ENCODE data around the gene OBSL1. TPM values are rescaled to one million over a fixed set of nuclear protein-coding genes. Genes with fewer than 3 reads are reported as not detected.

The OBSL1 gene
- total RNA-seq, 1 experiment from 2014 or later, result 56.2 TPM

DNA sequence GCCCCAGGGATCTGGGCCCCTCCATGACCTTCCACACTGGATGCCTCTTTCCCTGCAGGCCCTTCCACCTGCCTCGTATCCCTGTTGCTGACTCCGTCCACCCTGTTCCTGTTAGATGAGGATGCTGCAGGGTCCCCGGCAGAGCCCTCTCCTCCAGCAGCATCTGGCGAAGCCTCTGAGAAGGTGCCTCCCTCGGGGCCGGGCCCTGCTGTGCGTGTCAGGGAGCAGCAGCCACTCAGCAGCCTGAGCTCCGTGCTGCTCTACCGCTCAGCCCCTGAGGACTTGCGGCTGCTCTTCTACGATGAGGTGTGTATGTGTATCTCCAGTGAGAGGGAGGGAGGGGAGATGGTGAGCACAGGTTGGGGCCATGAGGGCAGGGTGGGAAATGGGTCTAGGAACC is 43.7 kb upstream of the OBSL1 start:
- POLR2A ChIA-PET, result no interaction called here
- no TSS peak for BruUV-seq (replicated peaks)

DNA sequence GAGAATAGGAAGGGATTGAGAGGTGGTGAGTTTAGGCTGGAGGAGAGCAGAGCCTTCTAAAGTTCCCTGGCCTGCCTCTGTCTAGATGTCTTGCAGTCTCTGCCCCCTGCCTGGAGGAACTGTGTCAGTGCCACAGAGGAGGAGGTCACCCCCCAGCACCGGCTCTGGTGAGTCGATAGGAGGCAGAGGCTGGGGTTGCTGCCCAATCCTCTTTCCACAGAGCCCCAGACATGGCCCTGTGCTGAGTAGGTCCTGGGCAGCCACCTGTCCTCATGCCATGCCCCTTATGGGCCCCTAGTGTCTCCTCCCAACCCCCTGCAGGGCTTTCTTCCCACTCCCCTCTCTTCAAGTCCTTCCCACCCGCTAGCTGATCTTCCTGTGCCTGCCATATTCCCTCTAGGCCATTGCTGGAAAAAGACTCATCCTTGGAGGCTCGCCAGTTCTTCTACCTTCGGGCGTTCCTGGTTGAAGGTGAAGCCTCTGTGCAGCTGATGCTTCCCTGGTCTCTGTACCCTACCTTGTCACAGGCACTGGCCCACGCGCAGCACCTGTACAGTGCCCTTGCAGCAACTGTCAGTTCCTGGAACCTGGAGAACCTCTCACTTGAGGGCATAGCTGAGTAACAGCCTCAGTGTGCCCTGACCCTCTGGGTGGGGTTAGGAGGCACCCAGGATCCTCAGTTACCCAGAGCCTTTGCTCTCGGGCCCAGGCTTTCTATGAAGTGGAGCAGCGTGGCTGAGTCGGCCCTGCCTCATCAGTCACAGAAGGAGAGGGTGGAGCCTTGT is 42.9 kb upstream of the OBSL1 start:
- Mint-ChIP-seq H3K4me1 (ENCODE audit: low read depth, unreplicated experiment) (no peaks in the 10 kb centered on the region), H3K9me3 (ENCODE audit: unreplicated experiment) (no peaks in the 10 kb centered on the region), H3K27ac (ENCODE audit: unreplicated experiment) (no peak overlapping the region), H3K4me3 (ENCODE audit: unreplicated experiment) (no peak overlapping the region), H3K27me3 (ENCODE audit: insufficient read depth, unreplicated experiment) (no peaks in the 10 kb centered on the region), H3K36me3 (ENCODE audit: insufficient read depth, unreplicated experiment) (no peaks in the 10 kb centered on the region)
- no peaks in the 10 kb centered on the region for H3K9me3 ChIP-seq
- no peak for DNase-seq
- intact Hi-C loops (cut with micrococcal nuclease; ENCODE audit: unreplicated experiment), result no loop called here
- H3K36me3 ChIP-seq (ENCODE audit: control insufficient read depth, insufficient read depth, low read length), result no peaks in the 10 kb centered on the region; the same call in 1 of the 2 replicates
- H3K4me1 ChIP-seq, result no peaks in the 10 kb centered on the region
- TF ChIP-seq, protein P1, sequence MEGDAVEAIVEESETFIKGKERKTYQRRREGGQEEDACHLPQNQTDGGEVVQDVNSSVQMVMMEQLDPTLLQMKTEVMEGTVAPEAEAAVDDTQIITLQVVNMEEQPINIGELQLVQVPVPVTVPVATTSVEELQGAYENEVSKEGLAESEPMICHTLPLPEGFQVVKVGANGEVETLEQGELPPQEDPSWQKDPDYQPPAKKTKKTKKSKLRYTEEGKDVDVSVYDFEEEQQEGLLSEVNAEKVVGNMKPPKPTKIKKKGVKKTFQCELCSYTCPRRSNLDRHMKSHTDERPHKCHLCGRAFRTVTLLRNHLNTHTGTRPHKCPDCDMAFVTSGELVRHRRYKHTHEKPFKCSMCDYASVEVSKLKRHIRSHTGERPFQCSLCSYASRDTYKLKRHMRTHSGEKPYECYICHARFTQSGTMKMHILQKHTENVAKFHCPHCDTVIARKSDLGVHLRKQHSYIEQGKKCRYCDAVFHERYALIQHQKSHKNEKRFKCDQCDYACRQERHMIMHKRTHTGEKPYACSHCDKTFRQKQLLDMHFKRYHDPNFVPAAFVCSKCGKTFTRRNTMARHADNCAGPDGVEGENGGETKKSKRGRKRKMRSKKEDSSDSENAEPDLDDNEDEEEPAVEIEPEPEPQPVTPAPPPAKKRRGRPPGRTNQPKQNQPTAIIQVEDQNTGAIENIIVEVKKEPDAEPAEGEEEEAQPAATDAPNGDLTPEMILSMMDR (IDR thresholded peaks at IDR 0.05; ENCODE audit: insufficient read depth in 1 of 2, low read depth in 1 of 2, low read length in 1 of 2, severe bottlenecking in 1 of 2, unreplicated experiment in 1 of 2), result no peak
- ChIA-PET CTCF (no interaction called here), POLR2A (no interaction called here)
- BruUV-seq (replicated peaks), result no TSS peak
- H3K4me3 ChIP-seq (ENCODE audit: low read depth, low read length), result no peak overlapping the region
- H3K27me3 ChIP-seq (replicated peaks; ENCODE audit: control insufficient read depth, insufficient read depth, low read length), result no peaks in the 10 kb centered on the region

More for the DNA sequence above, 43.7 kb upstream of the OBSL1 start:
- Mint-ChIP-seq H3K9me3 (ENCODE audit: unreplicated experiment) (no peaks in the 10 kb centered on the region), H3K4me3 (ENCODE audit: unreplicated experiment) (no peak overlapping the region), H3K27me3 (ENCODE audit: insufficient read depth, unreplicated experiment) (no peaks in the 10 kb centered on the region), H3K36me3 (ENCODE audit: insufficient read depth, unreplicated experiment) (no peaks in the 10 kb centered on the region), H3K27ac (ENCODE audit: unreplicated experiment) (no peak overlapping the region), H3K4me1 (ENCODE audit: low read depth, unreplicated experiment) (no peaks in the 10 kb centered on the region)
- no peaks in the 10 kb centered on the region for H3K9me3 ChIP-seq
- no peaks in the 10 kb centered on the region; the same call in 1 of the 2 replicates for H3K36me3 ChIP-seq (ENCODE audit: control insufficient read depth, insufficient read depth, low read length)
- CTCF ChIA-PET, result no interaction called here
- no peak overlapping the region for H3K4me3 ChIP-seq (ENCODE audit: low read depth, low read length)
- no peaks in the 10 kb centered on the region for H3K4me1 ChIP-seq
- intact Hi-C loops (cut with micrococcal nuclease; ENCODE audit: unreplicated experiment), result no loop called here
- no peaks in the 10 kb centered on the region for H3K27me3 ChIP-seq (replicated peaks; ENCODE audit: control insufficient read depth, insufficient read depth, low read length)
- TF ChIP-seq, protein P1 (IDR thresholded peaks at IDR 0.05; ENCODE audit: insufficient read depth in 1 of 2, low read depth in 1 of 2, low read length in 1 of 2, severe bottlenecking in 1 of 2, unreplicated experiment in 1 of 2), result no peak
- DNase-seq, result no peak

DNA sequence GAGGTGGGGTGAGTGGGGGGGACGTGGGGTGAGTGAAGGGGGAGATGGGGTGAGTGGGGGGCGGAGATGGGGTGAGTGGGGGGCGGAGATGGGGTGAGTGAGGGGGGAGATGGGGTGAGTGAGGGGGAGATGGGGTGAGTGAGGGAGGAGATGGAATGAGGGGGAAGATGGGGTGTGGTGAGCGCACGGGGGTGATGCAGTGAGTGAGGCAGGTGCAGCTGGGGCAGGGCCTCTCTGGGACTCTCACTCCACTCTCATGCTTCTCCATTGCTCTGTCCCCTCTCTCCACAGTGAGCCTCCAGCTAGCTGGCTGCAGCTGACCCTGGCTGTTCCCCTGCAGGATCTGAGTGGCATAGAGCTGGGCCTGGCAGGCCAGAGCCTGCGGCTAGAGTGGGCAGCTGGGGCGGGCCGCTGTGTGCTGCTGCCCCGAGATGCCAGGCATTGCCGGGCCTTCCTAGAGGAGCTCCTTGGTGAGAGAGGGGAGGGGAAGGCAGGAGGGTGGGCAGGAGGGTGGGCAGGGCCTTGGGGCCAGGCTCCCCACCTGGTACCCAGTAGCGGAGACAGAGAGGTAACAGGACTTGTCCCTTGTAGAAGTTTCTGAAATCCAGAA is 42.2 kb upstream of the OBSL1 start:
- no peak overlapping the region for H3K4me3 Mint-ChIP-seq (ENCODE audit: unreplicated experiment)
- no peak overlapping the region for H3K4me3 ChIP-seq (ENCODE audit: low read depth, low read length)
- POLR2A ChIA-PET, result no interaction called here
- no peak overlapping the region for H3K27ac Mint-ChIP-seq (ENCODE audit: unreplicated experiment)
- no peaks in the 10 kb centered on the region for H3K4me1 Mint-ChIP-seq (ENCODE audit: low read depth, unreplicated experiment)
- no peaks in the 10 kb centered on the region for H3K9me3 ChIP-seq
- DNase-seq, result no peak
- no peaks in the 10 kb centered on the region; the same call in 1 of the 2 replicates for H3K36me3 ChIP-seq (ENCODE audit: control insufficient read depth, insufficient read depth, low read length)
- no peaks in the 10 kb centered on the region for H3K27me3 ChIP-seq (replicated peaks; ENCODE audit: control insufficient read depth, insufficient read depth, low read length)
- CTCF ChIA-PET, result no interaction called here
- no peaks in the 10 kb centered on the region for H3K4me1 ChIP-seq
- TF ChIP-seq, protein P1 (IDR thresholded peaks at IDR 0.05; ENCODE audit: insufficient read depth in 1 of 2, low read depth in 1 of 2, low read length in 1 of 2, severe bottlenecking in 1 of 2, unreplicated experiment in 1 of 2), result no peak
- intact Hi-C loops (cut with micrococcal nuclease; ENCODE audit: unreplicated experiment), result no loop called here
- H3K36me3 Mint-ChIP-seq (ENCODE audit: insufficient read depth, unreplicated experiment), result no peaks in the 10 kb centered on the region
- H3K9me3 Mint-ChIP-seq (ENCODE audit: unreplicated experiment), result no peaks in the 10 kb centered on the region
- no TSS peak for BruUV-seq (replicated peaks)
- no peaks in the 10 kb centered on the region for H3K27me3 Mint-ChIP-seq (ENCODE audit: insufficient read depth, unreplicated experiment)

Measured in Caco-2 (cell line).